CD4-positive, alpha-beta T cell (primary cell): Measurements from ENCODE around the gene CTNNA2. TPM values are rescaled to one million over a fixed set of nuclear protein-coding genes. Genes with fewer than 3 reads are reported as not detected.

Source experiments
- ATAC-seq: fragments of 200-7000 bp; cut with Tn5 transposase; one replicate; pipeline ENCODE4 v1.10.0; 2022; ENCODE audit warnings: mild to moderate bottlenecking; ENCODE audit not compliant: poor library complexity
- CTCF ChIA-PET: fragments of 350-600 bp; sonication (Branson Sonifier 250); formaldehyde crosslinking; loops from one replicate; lab custom pipeline; 2021; ENCODE audit warnings: antibody characterized with exemption, inconsistent platforms; lab: Charles Lee
- POLR2A ChIA-PET: fragments of 350-600 bp; sonication (Branson Sonifier 250); formaldehyde crosslinking; loops from one replicate; lab custom pipeline; 2021; ENCODE audit warnings: antibody characterized with exemption, inconsistent platforms; lab: Charles Lee
- DNase-seq, 14 experiments: peaks; one replicate each; pipeline ENCODE4 v3.0.0-alpha.2; 2013 to 2020; ENCODE audit warnings: mixed read lengths in 2 of 14
- H3K27ac ChIP-seq, 2 donors: one replicate each; pipeline versions ENCODE4 v1.5.1 to v1.7.0; 2013; ENCODE audit warnings: low read length in 2 of 2, low read depth in 1 of 2, mild to moderate bottlenecking in 1 of 2
- H3K27me3 ChIP-seq, 2 experiments: 1 replicate in 1 of 2; 2 replicates in 1 of 2; pipeline versions ENCODE4 v1.6.1 to v1.7.0; 2013; ENCODE audit warnings: low read length in 2 of 2, control low read depth in 1 of 2, mild to moderate bottlenecking in 1 of 2, moderate library complexity in 1 of 2; ENCODE audit not compliant: insufficient read depth in 2 of 2, control insufficient read depth in 1 of 2
- H3K36me3 ChIP-seq: one replicate; pipeline ENCODE4 v1.6.1; 2013; ENCODE audit warnings: low read length, control low read depth; ENCODE audit not compliant: insufficient read depth
- H3K4me1 ChIP-seq: one replicate; pipeline ENCODE4 v1.6.1; 2013; ENCODE audit warnings: low read length, control low read depth; ENCODE audit not compliant: insufficient read depth
- H3K4me3 ChIP-seq: one replicate; pipeline ENCODE4 v1.5.1; 2013; ENCODE audit warnings: mild to moderate bottlenecking, low read length, moderate library complexity
- H3K9me3 ChIP-seq, 2 experiments: 1 replicate in 1 of 2; 2 replicates in 1 of 2; pipeline versions ENCODE4 v1.6.1 to v1.7.0; 2013; ENCODE audit warnings: low read length in 2 of 2, mild to moderate bottlenecking in 2 of 2, control low read depth in 1 of 2, moderate library complexity in 1 of 2; ENCODE audit not compliant: control insufficient read depth in 1 of 2, insufficient read depth in 1 of 2
- H3K27ac Mint-ChIP-seq: one replicate; pipeline ENCODE4 v1.8.0; 2020; ENCODE audit warnings: mixed read lengths
- H3K27me3 Mint-ChIP-seq: one replicate; pipeline ENCODE4 v1.8.0; 2021; ENCODE audit warnings: mixed read lengths
- H3K36me3 Mint-ChIP-seq: one replicate; pipeline ENCODE4 v1.8.0; 2021; ENCODE audit warnings: low read depth, mixed read lengths
- H3K4me1 Mint-ChIP-seq: one replicate; pipeline ENCODE4 v1.8.0; 2021; ENCODE audit warnings: low read depth, mixed read lengths
- H3K4me3 Mint-ChIP-seq: one replicate; pipeline ENCODE4 v1.8.0; 2020; ENCODE audit warnings: mild to moderate bottlenecking, mixed read lengths
- H3K9me3 Mint-ChIP-seq: one replicate; pipeline ENCODE4 v1.8.0; 2020; ENCODE audit warnings: mixed read lengths
- intact Hi-C, 2 experiments: fragments of 100-400 bp; cut with DNase I in 1 of 2; cut with micrococcal nuclease in 1 of 2; formaldehyde crosslinking; loops; one replicate each; pipeline versions ENCODE4 v1.15.1 to v1.9.0; 2023 to 2025; cut with DNase I, micrococcal nuclease
- total RNA-seq, 174 experiments: library from RNA in 2 of 174; stranded (reverse) in 2 of 174; gene quantifications; one replicate each; pipeline ENCODE4 v1.2.3 and lab custom pipeline; 2021 to 2026
- TF ChIP-seq, protein P1 (sequence below): fragments of 200-600 bp; IDR thresholded peaks from one replicate; pipeline ENCODE4 v1.8.0; 2022; ENCODE audit warnings: antibody characterized with exemption, mild to moderate bottlenecking

Gene CTNNA2
- total RNA-seq, 2 experiments from 2014 or later: not detected

- ATAC-seq (no peak), DNase-seq (no peak)
- Histone ChIP-seq H3K9me3 (peaks cover 0 to 5% of the 10 kb centered on the region in 2 experiments), H3K27me3 (no peaks in the 10 kb centered on the region), H3K4me3 (no peak overlapping the region), H3K4me1 (no peaks in the 10 kb centered on the region), H3K36me3 (no peaks in the 10 kb centered on the region), H3K27ac (no peak overlapping the region)
- no peak overlapping the region for H3K27ac Mint-ChIP-seq
- intact Hi-C loops: no loop called here
- H3K36me3 Mint-ChIP-seq: no peaks in the 10 kb centered on the region
- TF ChIP-seq, protein P1, sequence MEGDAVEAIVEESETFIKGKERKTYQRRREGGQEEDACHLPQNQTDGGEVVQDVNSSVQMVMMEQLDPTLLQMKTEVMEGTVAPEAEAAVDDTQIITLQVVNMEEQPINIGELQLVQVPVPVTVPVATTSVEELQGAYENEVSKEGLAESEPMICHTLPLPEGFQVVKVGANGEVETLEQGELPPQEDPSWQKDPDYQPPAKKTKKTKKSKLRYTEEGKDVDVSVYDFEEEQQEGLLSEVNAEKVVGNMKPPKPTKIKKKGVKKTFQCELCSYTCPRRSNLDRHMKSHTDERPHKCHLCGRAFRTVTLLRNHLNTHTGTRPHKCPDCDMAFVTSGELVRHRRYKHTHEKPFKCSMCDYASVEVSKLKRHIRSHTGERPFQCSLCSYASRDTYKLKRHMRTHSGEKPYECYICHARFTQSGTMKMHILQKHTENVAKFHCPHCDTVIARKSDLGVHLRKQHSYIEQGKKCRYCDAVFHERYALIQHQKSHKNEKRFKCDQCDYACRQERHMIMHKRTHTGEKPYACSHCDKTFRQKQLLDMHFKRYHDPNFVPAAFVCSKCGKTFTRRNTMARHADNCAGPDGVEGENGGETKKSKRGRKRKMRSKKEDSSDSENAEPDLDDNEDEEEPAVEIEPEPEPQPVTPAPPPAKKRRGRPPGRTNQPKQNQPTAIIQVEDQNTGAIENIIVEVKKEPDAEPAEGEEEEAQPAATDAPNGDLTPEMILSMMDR: no peak
- H3K4me3 Mint-ChIP-seq: no peak overlapping the region
- peaks cover 3% of the 10 kb centered on the region for H3K9me3 Mint-ChIP-seq
- POLR2A ChIA-PET: no interaction called here
- no peaks in the 10 kb centered on the region for H3K27me3 Mint-ChIP-seq
- no peaks in the 10 kb centered on the region for H3K4me1 Mint-ChIP-seq
- CTCF ChIA-PET: no interaction called here
Observed at GRCh38 chr2:80168801-80169200, 656.0 kb downstream of the CTNNA2 start.

GRCh38 chr2:80169811-80170594 is 657.2 kb downstream of the CTNNA2 start:
- H3K4me1 Mint-ChIP-seq: no peaks in the 10 kb centered on the region
- TF ChIP-seq, protein P1: no peak
- Histone ChIP-seq H3K4me3 (no peak overlapping the region), H3K27me3 (no peaks in the 10 kb centered on the region), H3K27ac (no peak overlapping the region), H3K9me3 (peaks cover 0 to 5% of the 10 kb centered on the region in 2 experiments), H3K36me3 (no peaks in the 10 kb centered on the region), H3K4me1 (no peaks in the 10 kb centered on the region)
- CTCF ChIA-PET: no interaction called here
- POLR2A ChIA-PET: no interaction called here
- DNase-seq (no peak), ATAC-seq (no peak)
- no peak overlapping the region for H3K27ac Mint-ChIP-seq
- no peak overlapping the region for H3K4me3 Mint-ChIP-seq
- no peaks in the 10 kb centered on the region for H3K36me3 Mint-ChIP-seq
- H3K9me3 Mint-ChIP-seq: peaks cover 8% of the 10 kb centered on the region
- intact Hi-C loops: no loop called here
- H3K27me3 Mint-ChIP-seq: no peaks in the 10 kb centered on the region

- H3K36me3 ChIP-seq: no peaks in the 10 kb centered on the region
- H3K27ac ChIP-seq: no peak overlapping the region
- ChIA-PET CTCF (no interaction called here), POLR2A (no interaction called here)
- H3K27me3 ChIP-seq: no peaks in the 10 kb centered on the region
- TF ChIP-seq, protein P1: no peak
- no peaks in the 10 kb centered on the region for H3K4me1 ChIP-seq
- ATAC-seq (no peak), DNase-seq (no peak)
- Mint-ChIP-seq H3K4me1 (no peaks in the 10 kb centered on the region), H3K27ac (no peak overlapping the region), H3K9me3 (peaks cover 10% of the 10 kb centered on the region), H3K4me3 (no peak overlapping the region), H3K36me3 (no peaks in the 10 kb centered on the region), H3K27me3 (no peaks in the 10 kb centered on the region)
- H3K4me3 ChIP-seq: no peak overlapping the region
- intact Hi-C loops: no loop called here
- H3K9me3 ChIP-seq: peaks cover 0 to 1% of the 10 kb centered on the region in 2 experiments
Observed at GRCh38 chr2:80185091-80185490, 672.2 kb downstream of the CTNNA2 start.
